Endothelial cell of umbilical vein (primary cell): Measurements from ENCODE around the gene RPL41. TPM values are rescaled to one million over a fixed set of nuclear protein-coding genes. Genes with fewer than 3 reads are reported as not detected.

Experiments used
- BruUV-seq: library from RNA; stranded (reverse); fragments of 400-500 nt; replicated peaks from 2 replicates; lab custom pipeline; 2021; lab: Mats Ljungman, UMichigan
- CTCF ChIA-PET: fragments of 300-600, 350-600 bp; sonication (Branson Sonifier 250); formaldehyde crosslinking; loops from one replicate; lab custom pipeline; 2021; ENCODE audit warnings: antibody characterized with exemption, inconsistent platforms; lab: Charles Lee
- POLR2A ChIA-PET: fragments of 300-600, 350-600 bp; sonication (Branson Sonifier 250); formaldehyde crosslinking; loops from one replicate; lab custom pipeline; 2021; ENCODE audit warnings: antibody characterized with exemption, inconsistent platforms; lab: Charles Lee
- DNase-seq: peaks from one replicate; pipeline ENCODE4 v3.0.0-alpha.2; 2011; ENCODE audit warnings: low read depth, low spot score
- FAIRE-seq: peaks from 2 replicates; lab custom pipeline; 2011; peaks lifted over from hg19 to GRCh38; lab: Jason Lieb, UNC
- H2AFZ ChIP-seq: 2 replicates; pipeline ENCODE4 v1.6.0; 2012; ENCODE audit warnings: low read depth, low read length, control low read depth, inconsistent platforms
- H3K27ac ChIP-seq: 2 replicates; pipeline ENCODE4 v1.5.1; 2011; ENCODE audit warnings: low read depth, mild to moderate bottlenecking, control low read depth, low read length, moderate library complexity; ENCODE audit not compliant: insufficient read depth
- H3K27me3 ChIP-seq, 2 experiments: 2 replicates each; pipeline versions ENCODE4 v1.6.0 to v1.6.1; 2011; ENCODE audit warnings: low read length in 2 of 2, mixed read lengths in 1 of 2; ENCODE audit not compliant: control insufficient read depth in 2 of 2, insufficient read depth in 2 of 2
- H3K36me3 ChIP-seq, 2 experiments: 2 replicates in 1 of 2; 3 replicates in 1 of 2; pipeline ENCODE4 v1.5.1; 2011; ENCODE audit warnings: low read length in 2 of 2, mild to moderate bottlenecking in 1 of 2, moderate library complexity in 1 of 2; ENCODE audit not compliant: control insufficient read depth in 2 of 2, insufficient read depth in 2 of 2; ENCODE audit errors: extremely low read depth in 1 of 2
- H3K4me1 ChIP-seq: 3 replicates; pipeline ENCODE4 v1.5.1; 2011; ENCODE audit warnings: mild to moderate bottlenecking, low read length; ENCODE audit not compliant: control insufficient read depth, insufficient read depth; ENCODE audit errors: extremely low read depth
- H3K4me2 ChIP-seq: 2 replicates; pipeline ENCODE4 v1.6.1; 2011; ENCODE audit warnings: low read length, control low read depth, mixed read lengths; ENCODE audit not compliant: insufficient read depth
- H3K4me3 ChIP-seq, 3 experiments: fragments of 200-600 bp in 1 of 3; sonication (generic), shearing (Covaris generic) in 1 of 3; replicated peaks in 1 of 3; 2 replicates each; pipeline ENCODE4 v1.5.1; 2011 to 2016; ENCODE audit warnings: control low read depth in 3 of 3, low read length in 3 of 3, mild to moderate bottlenecking in 2 of 3, inconsistent platforms in 1 of 3, low read depth in 1 of 3, moderate library complexity in 1 of 3; ENCODE audit not compliant: insufficient read depth in 1 of 3
- H3K79me2 ChIP-seq: 2 replicates; pipeline ENCODE4 v1.6.0; 2012; ENCODE audit warnings: low read length, inconsistent platforms; ENCODE audit not compliant: control insufficient read depth, insufficient read depth
- H3K9ac ChIP-seq: replicated peaks from 2 replicates; pipeline ENCODE3; 2011; ENCODE audit warnings: low read length, control low read depth; ENCODE audit not compliant: insufficient read depth; ENCODE audit errors: extremely low read depth
- H3K9me1 ChIP-seq: replicated peaks from 3 replicates; pipeline ENCODE4 v1.6.0; 2011; ENCODE audit warnings: mild to moderate bottlenecking, low read length; ENCODE audit not compliant: control insufficient read depth, insufficient read depth; ENCODE audit errors: extremely low read depth
- H3K9me3 ChIP-seq: replicated peaks from 2 replicates; pipeline ENCODE4 v1.5.1; 2012; ENCODE audit warnings: low read length, inconsistent platforms; ENCODE audit not compliant: control insufficient read depth, insufficient read depth
- H4K20me1 ChIP-seq: replicated peaks from 2 replicates; pipeline ENCODE3; 2011; ENCODE audit warnings: mild to moderate bottlenecking, low read length; ENCODE audit not compliant: control insufficient read depth, insufficient read depth; ENCODE audit errors: extremely low read depth
- CTCF ChIP-seq, 2 donors: IDR thresholded peaks; 1 replicate in 1 of 2; 2 replicates in 1 of 2; pipeline ENCODE4 v1.5.1; 2011; ENCODE audit warnings: low read length in 2 of 2, mild to moderate bottlenecking in 2 of 2, moderate library complexity in 2 of 2, control low read depth in 1 of 2, inconsistent platforms in 1 of 2, low read depth in 1 of 2; ENCODE audit not compliant: insufficient read depth in 1 of 2; ENCODE audit errors: extremely low read depth in 1 of 2
- EZH2 ChIP-seq: IDR thresholded peaks from 2 replicates; pipeline ENCODE4 v1.6.1; 2012; ENCODE audit warnings: borderline replicate concordance, low read depth, mild to moderate bottlenecking, moderate library complexity, low read length, inconsistent platforms; ENCODE audit not compliant: severe bottlenecking
- FOS ChIP-seq: IDR thresholded peaks from 2 replicates; pipeline ENCODE4 v1.6.1; 2011; ENCODE audit warnings: mild to moderate bottlenecking, low read length, moderate library complexity, borderline replicate concordance; ENCODE audit not compliant: insufficient read depth
- GATA2 ChIP-seq: IDR thresholded peaks from 2 replicates; pipeline ENCODE4 v1.7.0; 2011; ENCODE audit warnings: low read depth, mild to moderate bottlenecking, moderate library complexity, mixed read lengths, low read length; ENCODE audit not compliant: insufficient read length, insufficient read depth
- JUN ChIP-seq: IDR thresholded peaks from 2 replicates; pipeline ENCODE4 v1.6.1; 2011; ENCODE audit warnings: borderline replicate concordance, low read depth; ENCODE audit not compliant: insufficient read length, insufficient read depth
- MYC ChIP-seq: IDR thresholded peaks from one replicate; pipeline ENCODE4 v1.6.1; 2011; ENCODE audit warnings: mild to moderate bottlenecking, low read depth, low read length
- POLR2AphosphoS5 ChIP-seq: IDR thresholded peaks from 2 replicates; pipeline ENCODE4 v1.6.1; 2012; ENCODE audit warnings: low read depth, mild to moderate bottlenecking, control low read depth, low read length, moderate library complexity; ENCODE audit not compliant: insufficient read depth
- dilution Hi-C: fragments of 300-500 bp; cut with MboI; formaldehyde crosslinking; loops from one replicate; pipeline ENCODE4 v1.15.0; 2019; ENCODE audit warnings: low sequenced_read_pairs; ENCODE audit not compliant: extremely low pct_ligation_motif_present
- intact Hi-C: fragments of 100-400 bp; cut with micrococcal nuclease; formaldehyde crosslinking; loops from one replicate; pipeline ENCODE4 v1.10.0; 2022
- polyA plus RNA-seq, 4 experiments: library from polyadenylated mRNA; depleted of rRNA in 3 of 4; stranded (reverse) in 3 of 4; unstranded in 1 of 4; fragments of >200 nt; gene quantifications; 2 replicates each; pipeline versions ENCODE4 v1.2.1 to v1.2.3, GENCODE V29; 2011 to 2012; ENCODE audit warnings: missing spikeins in 1 of 4
- total RNA-seq: library from RNA; stranded (reverse); gene quantifications from 2 replicates; pipeline ENCODE4 v1.2.3, GENCODE V29; 2021
- TF ChIP-seq, protein P1 (sequence below): IDR thresholded peaks from 2 replicates; pipeline ENCODE4 v1.6.1; 2011; ENCODE audit not compliant: insufficient read depth, insufficient read length

Gene RPL41
- total and polyA plus RNA-seq, 2 donors (not counting 3 experiments of a cell fraction or from before 2014, with no cell fraction given): 3,212 to 9,990 TPM

GRCh38 chr12:56122637-56123036 is 6.2 kb downstream of the RPL41 start:
- dilution Hi-C loops (no loop called here), intact Hi-C loops (no loop called here)
- Histone ChIP-seq H3K27me3 (no peaks in the 10 kb centered on the region), H3K4me2 (no peak overlapping the region), H3K9me1 (no peaks in the 10 kb centered on the region), H3K4me3 (no peak overlapping the region), H3K9ac (no peak overlapping the region), H3K79me2 (peaks cover 14% of the 10 kb centered on the region), H4K20me1 (no peaks in the 10 kb centered on the region), H3K9me3 (no peaks in the 10 kb centered on the region), H3K27ac (no peak overlapping the region), H2AFZ (no peak overlapping the region), H3K36me3 (peaks cover 0 to 13% of the 10 kb centered on the region in 2 experiments), H3K4me1 (peaks cover 43% of the 10 kb centered on the region)
- POLR2A ChIA-PET: interaction anchor here (0.7 kb wide), 1 partner anchor 9 kb away, joined by 3 read pairs; no protein-coding TSS in a partner anchor
- no peak for FAIRE-seq
- no peak for TF ChIP-seq CTCF (IDR thresholded peaks at IDR 0.05; ENCODE audit: extremely low read depth in 1 of 2, insufficient read depth in 1 of 2, low read depth in 1 of 2, low read length in 2 of 2)
- TF ChIP-seq GATA2: no peak
- no peak for TF ChIP-seq JUN
- no peak for TF ChIP-seq MYC
- no peak for TF ChIP-seq EZH2
- no peak for TF ChIP-seq POLR2AphosphoS5
- TF ChIP-seq, protein P1, sequence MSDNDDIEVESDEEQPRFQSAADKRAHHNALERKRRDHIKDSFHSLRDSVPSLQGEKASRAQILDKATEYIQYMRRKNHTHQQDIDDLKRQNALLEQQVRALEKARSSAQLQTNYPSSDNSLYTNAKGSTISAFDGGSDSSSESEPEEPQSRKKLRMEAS: no peak
- no peak for TF ChIP-seq FOS
- no peak for DNase-seq
- CTCF ChIA-PET: interaction anchor here (11.9 kb wide), 1 partner anchor 66 kb away, joined by 236 read pairs; the partner anchor contains the start of gene SMARCC2
- no TSS peak for BruUV-seq
